ENCODE data around the gene FAM76A. TPM values are rescaled to one million over a fixed set of nuclear protein-coding genes. Genes with fewer than 3 reads are reported as not detected.
"Not testable (repeated sequence)": the region's sequence is repeated elsewhere in the genome, so short reads cannot be mapped to it uniquely, and the experiment has no call there.

The FAM76A gene
- total RNA-seq, 1 donor from 2014 or later: 4.6 TPM

DNA sequence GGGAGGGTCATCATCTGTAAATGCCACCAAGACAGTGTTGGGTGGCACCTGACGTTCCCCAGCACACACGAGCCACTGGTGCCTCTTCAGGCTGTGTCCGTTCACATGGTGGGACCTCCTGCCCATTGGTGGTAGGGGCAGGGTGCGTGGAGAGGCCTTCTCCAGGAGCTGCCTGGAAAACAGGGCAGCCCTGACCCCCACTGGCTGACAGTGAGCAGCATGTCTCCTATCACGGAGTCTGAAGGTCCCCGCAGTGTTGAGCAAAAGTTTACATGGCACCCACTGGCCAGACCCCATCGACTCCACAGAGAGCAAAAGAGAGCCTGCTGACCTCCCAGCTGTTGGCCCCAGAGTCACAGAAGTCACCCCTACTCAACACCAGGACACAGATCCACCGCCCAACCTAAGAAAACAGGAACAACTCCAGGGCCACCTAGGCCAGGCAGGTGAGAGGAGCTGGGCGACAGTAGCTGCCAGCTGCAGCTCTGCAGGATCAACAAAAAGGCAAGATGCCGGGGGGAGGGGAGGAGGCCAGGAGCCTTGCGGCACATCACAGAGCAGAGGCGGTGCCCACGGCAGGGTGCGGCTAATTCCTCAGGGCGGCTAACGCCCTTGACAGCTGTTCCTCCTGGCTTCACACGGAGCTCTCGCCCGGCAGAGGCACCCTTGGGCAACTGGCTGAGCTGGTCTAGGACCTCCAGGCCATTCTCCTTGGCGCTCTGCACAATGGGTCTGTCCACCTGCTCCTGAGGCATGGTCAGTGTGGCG lies 39.4 kb upstream of the FAM76A start:
- DNase-seq (ENCODE audit: low read depth): no peak
- H3K4me3 ChIP-seq (ENCODE audit: low read depth, low read length): no peak overlapping the region
- TF ChIP-seq, protein P1, sequence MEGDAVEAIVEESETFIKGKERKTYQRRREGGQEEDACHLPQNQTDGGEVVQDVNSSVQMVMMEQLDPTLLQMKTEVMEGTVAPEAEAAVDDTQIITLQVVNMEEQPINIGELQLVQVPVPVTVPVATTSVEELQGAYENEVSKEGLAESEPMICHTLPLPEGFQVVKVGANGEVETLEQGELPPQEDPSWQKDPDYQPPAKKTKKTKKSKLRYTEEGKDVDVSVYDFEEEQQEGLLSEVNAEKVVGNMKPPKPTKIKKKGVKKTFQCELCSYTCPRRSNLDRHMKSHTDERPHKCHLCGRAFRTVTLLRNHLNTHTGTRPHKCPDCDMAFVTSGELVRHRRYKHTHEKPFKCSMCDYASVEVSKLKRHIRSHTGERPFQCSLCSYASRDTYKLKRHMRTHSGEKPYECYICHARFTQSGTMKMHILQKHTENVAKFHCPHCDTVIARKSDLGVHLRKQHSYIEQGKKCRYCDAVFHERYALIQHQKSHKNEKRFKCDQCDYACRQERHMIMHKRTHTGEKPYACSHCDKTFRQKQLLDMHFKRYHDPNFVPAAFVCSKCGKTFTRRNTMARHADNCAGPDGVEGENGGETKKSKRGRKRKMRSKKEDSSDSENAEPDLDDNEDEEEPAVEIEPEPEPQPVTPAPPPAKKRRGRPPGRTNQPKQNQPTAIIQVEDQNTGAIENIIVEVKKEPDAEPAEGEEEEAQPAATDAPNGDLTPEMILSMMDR (conservative IDR thresholded peaks at IDR 0.05; ENCODE audit: low read depth, low read length): no peak

DNA sequence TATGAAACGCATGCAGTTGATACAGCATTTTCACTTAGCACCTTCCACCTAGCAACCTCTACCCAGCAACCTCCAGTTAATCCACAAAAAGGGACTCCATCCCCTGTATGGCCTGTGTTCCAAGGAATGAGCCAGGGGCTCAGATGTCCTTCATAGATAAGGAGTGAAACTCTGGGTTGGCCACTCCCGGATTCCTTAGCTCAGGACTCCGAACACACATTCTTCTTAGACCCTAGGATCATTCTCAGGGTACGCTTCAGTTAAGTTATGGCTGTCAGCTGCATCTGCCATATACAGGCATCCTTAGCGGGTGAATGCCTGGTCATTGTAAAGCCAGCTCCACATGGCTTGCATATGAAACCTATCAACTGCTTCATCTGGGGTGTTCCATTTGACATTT lies 37.9 kb upstream of the FAM76A start:
- no peak for DNase-seq (ENCODE audit: low read depth)
- no peak overlapping the region for H3K4me3 ChIP-seq (ENCODE audit: low read depth, low read length)
- TF ChIP-seq, protein P1 (conservative IDR thresholded peaks at IDR 0.05; ENCODE audit: low read depth, low read length): no peak

DNA sequence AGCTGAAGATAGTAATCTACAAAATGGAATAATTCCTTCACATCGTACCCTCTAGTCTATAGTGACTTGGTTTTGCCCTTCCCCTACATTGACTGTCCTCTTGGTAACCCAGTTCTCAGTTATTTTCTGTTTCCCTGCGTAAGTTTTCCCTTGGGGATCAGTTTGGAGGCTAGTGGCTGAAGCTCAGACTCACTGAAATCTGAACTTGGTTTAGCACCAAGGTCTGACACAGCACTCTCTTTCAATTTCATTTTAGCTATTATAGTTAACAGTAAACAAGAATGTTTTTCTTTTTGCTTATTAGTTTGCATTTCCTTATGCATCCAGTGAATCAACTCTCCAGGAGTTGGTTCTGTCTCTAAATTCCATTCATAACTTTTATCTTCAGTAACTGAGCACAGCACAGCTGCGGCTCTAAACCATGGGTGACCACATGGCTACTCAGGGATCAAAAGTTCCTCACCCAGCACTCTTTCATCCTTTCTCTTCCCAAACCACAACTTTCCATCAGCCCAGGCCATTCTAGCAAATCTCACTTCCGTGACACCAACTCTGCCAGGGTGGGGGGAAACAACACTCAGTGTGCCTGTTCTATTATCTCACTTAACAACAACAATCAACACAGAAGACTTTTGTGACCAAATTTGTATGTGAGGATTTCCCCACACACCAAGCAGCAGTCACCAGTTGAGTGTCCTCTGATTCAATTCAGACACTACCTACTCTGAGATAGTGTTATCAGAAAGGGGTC lies 36.2 kb upstream of the FAM76A start:
- TF ChIP-seq, protein P1 (conservative IDR thresholded peaks at IDR 0.05; ENCODE audit: low read depth, low read length): no peak
- no peak overlapping the region for H3K4me3 ChIP-seq (ENCODE audit: low read depth, low read length)
- no peak for DNase-seq (ENCODE audit: low read depth)

DNA sequence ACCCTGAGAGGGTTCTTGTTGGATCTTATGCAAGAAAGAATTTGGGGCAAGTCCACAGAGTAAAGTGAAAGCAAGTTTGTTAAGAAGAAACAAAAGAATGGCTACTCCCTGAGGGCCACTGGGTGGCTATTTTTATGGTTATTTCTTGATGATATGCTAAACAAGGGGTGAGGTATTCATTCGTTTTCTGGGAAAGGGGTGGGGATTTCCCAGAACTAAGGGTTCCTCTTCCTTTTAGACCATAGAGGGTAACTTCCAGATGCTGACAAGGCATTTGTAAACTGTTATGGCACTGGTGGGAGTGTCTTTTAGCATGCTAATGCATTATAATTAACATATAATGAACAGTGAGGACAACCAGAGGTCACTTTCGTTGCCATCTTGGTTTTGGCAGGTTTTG lies 35.6 kb upstream of the FAM76A start:
- H3K4me3 ChIP-seq (ENCODE audit: low read depth, low read length): no peak overlapping the region
- no peak for DNase-seq (ENCODE audit: low read depth)

DNA sequence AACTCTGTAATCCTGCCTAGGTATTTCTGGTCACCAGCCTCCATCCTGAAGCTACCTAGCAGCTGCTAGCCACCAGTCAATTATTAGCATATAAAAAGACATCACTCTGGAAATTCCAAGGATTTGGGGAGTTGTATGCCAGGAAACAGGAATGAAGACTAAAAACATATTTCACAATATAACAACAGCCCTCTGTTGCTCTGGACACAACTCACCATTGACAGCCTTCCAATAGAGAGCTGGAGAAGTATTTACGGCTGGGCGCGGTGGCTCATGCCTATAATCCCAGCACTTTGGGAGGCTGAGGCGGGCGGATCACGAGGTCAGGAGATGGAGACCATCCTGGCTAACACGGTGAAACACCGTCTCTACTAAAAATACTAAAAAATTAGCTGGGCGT lies 28.9 kb upstream of the FAM76A start:
- not testable (repeated sequence) for DNase-seq (ENCODE audit: low read depth); H3K4me3 ChIP-seq (ENCODE audit: low read depth, low read length)

More for the DNA sequence above, 35.6 kb upstream of the FAM76A start:
- TF ChIP-seq, protein P1 (conservative IDR thresholded peaks at IDR 0.05; ENCODE audit: low read depth, low read length): no peak

DNA sequence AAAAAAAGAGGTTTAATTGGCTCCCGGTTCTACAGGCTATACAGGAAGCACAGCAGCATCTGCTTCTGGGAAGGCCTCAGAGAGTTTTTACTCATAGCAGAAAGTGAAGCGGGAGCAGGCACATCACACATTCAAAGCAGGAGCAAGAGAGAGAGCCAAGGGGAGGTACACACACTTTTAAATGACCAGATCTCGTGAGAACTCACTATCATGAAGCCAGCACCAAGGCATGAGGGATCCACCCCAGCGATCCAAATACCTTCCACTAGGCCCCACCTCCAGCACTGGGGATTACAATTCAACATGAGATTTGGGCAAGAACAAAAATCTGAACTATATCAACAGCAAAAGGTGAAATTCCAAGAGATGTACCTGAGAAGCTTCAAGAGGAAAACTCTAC lies 20.8 kb upstream of the FAM76A start:
- no peak for DNase-seq (ENCODE audit: low read depth)
- TF ChIP-seq, protein P1 (conservative IDR thresholded peaks at IDR 0.05; ENCODE audit: low read depth, low read length): no peak
- H3K4me3 ChIP-seq (ENCODE audit: low read depth, low read length): no peak overlapping the region

DNA sequence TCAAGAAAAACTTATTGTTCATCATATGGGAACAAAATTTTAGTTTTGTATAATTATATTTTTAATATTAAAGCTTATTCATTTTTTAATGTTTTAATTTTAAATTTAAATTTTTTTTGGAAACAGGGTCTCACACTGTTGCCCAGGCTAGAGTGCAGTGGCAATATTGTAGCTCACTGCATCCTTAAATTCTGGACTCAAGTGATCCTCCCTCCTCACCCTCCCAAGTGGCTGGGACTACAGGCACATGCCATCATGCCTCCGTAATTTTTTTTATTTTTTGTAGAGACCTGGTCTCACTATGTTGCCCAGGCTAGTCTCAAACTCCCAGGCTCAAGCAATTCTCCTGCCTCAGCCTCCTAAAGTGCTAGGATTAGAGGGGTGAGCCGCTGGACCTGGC lies 20.2 kb upstream of the FAM76A start:
- no peak overlapping the region for H3K4me3 ChIP-seq (ENCODE audit: low read depth, low read length)
- DNase-seq (ENCODE audit: low read depth): no peak
- TF ChIP-seq, protein P1 (conservative IDR thresholded peaks at IDR 0.05; ENCODE audit: low read depth, low read length): no peak
